Spleen (tissue), 11 donors: ENCODE results near the gene LAMA4. TPM values are rescaled to one million over a fixed set of nuclear protein-coding genes. Genes with fewer than 3 reads are reported as not detected.

ENCODE experiments used
- DNase-seq: peaks from one replicate; pipeline ENCODE4 v3.0.0-alpha.2; 2020
- H3K27ac ChIP-seq, 8 donors: fragments of 200-600 bp; sonication (generic) in 7 of 8; 1 replicate in 4 of 8; 2 replicates in 4 of 8; pipeline versions ENCODE4 v1.5.0 to v1.8.0; 2016 to 2021; ENCODE audit warnings: inconsistent platforms in 4 of 8, mild to moderate bottlenecking in 4 of 8, moderate library complexity in 1 of 8
- H3K27me3 ChIP-seq, 7 donors: fragments of 200-600 bp; sonication (generic) in 6 of 7; replicated peaks in 1 of 7; 1 replicate in 4 of 7; 2 replicates in 3 of 7; pipeline versions ENCODE4 v1.5.0 to v1.8.0; 2016 to 2021; ENCODE audit warnings: inconsistent platforms in 3 of 7, mild to moderate bottlenecking in 1 of 7
- H3K36me3 ChIP-seq, 6 donors: fragments of 200-600 bp; sonication (generic) in 5 of 6; 1 replicate in 4 of 6; 2 replicates in 2 of 6; pipeline versions ENCODE4 v1.5.0 to v1.8.0; 2016 to 2021; ENCODE audit warnings: inconsistent platforms in 2 of 6
- H3K4me1 ChIP-seq, 6 donors: fragments of 200-600 bp; sonication (generic) in 5 of 6; 1 replicate in 3 of 6; 2 replicates in 3 of 6; pipeline versions ENCODE4 v1.5.0 to v1.8.0; 2016 to 2021; ENCODE audit warnings: inconsistent platforms in 3 of 6
- H3K4me3 ChIP-seq, 8 donors: fragments of 200-600 bp; sonication (generic) in 7 of 8; 1 replicate in 4 of 8; 2 replicates in 4 of 8; pipeline versions ENCODE4 v1.5.0 to v1.8.0; 2016 to 2021; ENCODE audit warnings: inconsistent platforms in 4 of 8, mild to moderate bottlenecking in 4 of 8, moderate library complexity in 2 of 8
- H3K9me3 ChIP-seq, 8 donors: fragments of 200-600 bp; sonication (generic) in 7 of 8; 1 replicate in 4 of 8; 2 replicates in 4 of 8; pipeline versions ENCODE4 v1.5.0 to v1.8.0; 2016 to 2021; ENCODE audit warnings: inconsistent platforms in 4 of 8
- POLR2A ChIP-seq, 3 donors: fragments of 450-650 bp; IDR thresholded peaks; one replicate each; pipeline ENCODE4 v1.5.1; 2017; ENCODE audit warnings: antibody characterized with exemption in 3 of 3, mild to moderate bottlenecking in 1 of 3
- POLR2AphosphoS5 ChIP-seq, 3 donors: sonication (generic); formaldehyde crosslinking; IDR thresholded peaks; one replicate each; pipeline ENCODE4 v1.5.1; 2017; ENCODE audit warnings: antibody characterized with exemption in 3 of 3
- WGBS, 5 donors: extraction: QIAGEN DNeasy Blood & Tissue Kit in 3 of 5; methylation state at CpG; one replicate each; pipeline versions ENCODE4 v1.1.5 to v1.1.7; 2013 to 2018; 5-methylcytosine and 5-hydroxymethylcytosine counted together
- intact Hi-C: fragments of 100-400 bp; cut with DNase I; formaldehyde crosslinking; loops from one replicate; pipeline ENCODE4 v1.15.0; 2023; ENCODE audit warnings: low total_unique reads
- polyA plus RNA-seq, 3 donors: library from polyadenylated mRNA; stranded (reverse); fragments of 200-250 nt; gene quantifications; one replicate each; pipeline ENCODE4 v1.2.1, GENCODE V29; 2013
- total RNA-seq, 7 donors: library from RNA; depleted of rRNA in 3 of 7; stranded (reverse); fragments of >200 nt in 3 of 7; fragmentation: NEBNext Ultra II Directional in 4 of 7; extraction: Animal tissue kit (Norgen Biotek cat#: 25700) in 4 of 7; gene quantifications; one replicate each; pipeline versions ENCODE4 v1.1.0 to v1.2.1, GENCODE V29; 2016 to 2021
- TF ChIP-seq, protein P1 (sequence below), 11 experiments: fragments of 200-600 bp in 7 of 11; fragments of 450-650 bp in 4 of 11; sonication (generic) in 4 of 11; IDR thresholded peaks in 8 of 11; conservative IDR thresholded peaks in 3 of 11; 1 replicate in 7 of 11; 2 replicates in 4 of 11; pipeline versions ENCODE4 v1.4.0 to v1.8.0; 2016 to 2021; ENCODE audit warnings: antibody characterized with exemption in 11 of 11, inconsistent platforms in 4 of 11, mild to moderate bottlenecking in 1 of 11
- donor health status: healthy with polysubstance abuse.
- donor health status: DM: no; HTN: no; CAD: no; lungs with moderate emphysema.
- donor health status: DM: no; HTN: no; CAD: no.
- donor health status: Bipolar disorder and iron deficiency.
- donor health status: healthy.
- donor health status: DM: no; HTN: no; CAD: no.
- donor health status: DM: yes; HTN: yes; CAD: no.

LAMA4 gene
- total and polyA plus RNA-seq, 10 donors: 0.76 to 3.7 (median 2.5) TPM

DNA sequence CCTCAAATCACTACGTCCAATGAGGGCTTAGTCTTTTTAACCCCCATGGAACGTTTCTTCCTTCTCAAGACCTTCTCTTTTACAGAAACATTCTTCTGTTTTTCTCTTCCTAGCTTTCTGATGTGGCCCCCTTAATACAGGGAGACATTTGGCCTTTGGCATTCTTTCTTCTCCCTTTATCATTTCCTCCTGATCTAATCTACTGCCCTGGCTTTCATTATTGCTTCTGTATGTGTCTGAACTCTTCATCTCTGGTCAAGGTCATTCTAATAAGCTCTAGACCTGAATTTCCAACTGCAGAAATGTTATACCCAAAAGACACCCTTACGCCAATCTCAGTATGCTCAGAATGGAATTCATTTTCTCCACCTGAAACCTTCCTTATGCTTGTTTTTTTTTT, 18.4 kb upstream of the LAMA4 start:
- H3K4me3 ChIP-seq: no peak overlapping the region
- no peaks in the 10 kb centered on the region for H3K4me1 ChIP-seq
- H3K36me3 ChIP-seq: no peaks in the 10 kb centered on the region
- DNase-seq: no peak
- peaks cover 0 to 33% (median 0%) of the 10 kb centered on the region in 7 donors for H3K27me3 ChIP-seq
- 75 to 86% (median 81%) methylated on average over 3 of the region's 3 CpGs for WGBS, 5 donors
- no peak overlapping the region for H3K27ac ChIP-seq
- TF ChIP-seq POLR2AphosphoS5 (IDR thresholded peaks at IDR 0.05) (no peak), POLR2A (IDR thresholded peaks at IDR 0.05) (no peak)
- TF ChIP-seq, protein P1, sequence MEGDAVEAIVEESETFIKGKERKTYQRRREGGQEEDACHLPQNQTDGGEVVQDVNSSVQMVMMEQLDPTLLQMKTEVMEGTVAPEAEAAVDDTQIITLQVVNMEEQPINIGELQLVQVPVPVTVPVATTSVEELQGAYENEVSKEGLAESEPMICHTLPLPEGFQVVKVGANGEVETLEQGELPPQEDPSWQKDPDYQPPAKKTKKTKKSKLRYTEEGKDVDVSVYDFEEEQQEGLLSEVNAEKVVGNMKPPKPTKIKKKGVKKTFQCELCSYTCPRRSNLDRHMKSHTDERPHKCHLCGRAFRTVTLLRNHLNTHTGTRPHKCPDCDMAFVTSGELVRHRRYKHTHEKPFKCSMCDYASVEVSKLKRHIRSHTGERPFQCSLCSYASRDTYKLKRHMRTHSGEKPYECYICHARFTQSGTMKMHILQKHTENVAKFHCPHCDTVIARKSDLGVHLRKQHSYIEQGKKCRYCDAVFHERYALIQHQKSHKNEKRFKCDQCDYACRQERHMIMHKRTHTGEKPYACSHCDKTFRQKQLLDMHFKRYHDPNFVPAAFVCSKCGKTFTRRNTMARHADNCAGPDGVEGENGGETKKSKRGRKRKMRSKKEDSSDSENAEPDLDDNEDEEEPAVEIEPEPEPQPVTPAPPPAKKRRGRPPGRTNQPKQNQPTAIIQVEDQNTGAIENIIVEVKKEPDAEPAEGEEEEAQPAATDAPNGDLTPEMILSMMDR (IDR thresholded peaks at IDR 0.05 in 8 of 11, conservative IDR thresholded peaks at IDR 0.05 in 3 of 11): no peak
- H3K9me3 ChIP-seq: no peaks in the 10 kb centered on the region
- intact Hi-C loops: no loop called here

DNA sequence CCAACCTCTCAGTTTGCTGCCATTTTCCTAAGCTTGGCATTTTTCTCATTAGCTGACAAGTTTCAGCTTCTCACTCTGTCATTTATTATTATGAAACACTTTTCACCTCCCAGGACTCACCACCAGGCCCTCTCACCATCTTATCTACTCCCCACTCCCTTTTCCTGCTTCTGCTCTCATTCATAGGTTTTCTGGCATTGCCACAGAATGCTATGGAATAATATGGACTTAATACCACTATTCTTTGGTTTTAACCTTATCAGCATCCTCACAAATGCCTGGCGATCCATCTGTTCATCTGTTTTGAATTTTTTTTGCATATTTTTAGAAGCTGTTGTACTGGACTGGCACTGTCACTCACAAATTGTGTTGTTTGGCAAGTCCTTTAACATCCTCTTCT, 16.4 kb upstream of the LAMA4 start:
- 85 to 97% (median 94%) methylated on average over 1 of the region's 1 CpG for WGBS, 5 donors
- no peak for TF ChIP-seq POLR2A (IDR thresholded peaks at IDR 0.05)
- TF ChIP-seq, protein P1 (IDR thresholded peaks at IDR 0.05 in 8 of 11, conservative IDR thresholded peaks at IDR 0.05 in 3 of 11): no peak
- TF ChIP-seq POLR2AphosphoS5 (IDR thresholded peaks at IDR 0.05): no peak
- no peak overlapping the region for H3K27ac ChIP-seq

DNA sequence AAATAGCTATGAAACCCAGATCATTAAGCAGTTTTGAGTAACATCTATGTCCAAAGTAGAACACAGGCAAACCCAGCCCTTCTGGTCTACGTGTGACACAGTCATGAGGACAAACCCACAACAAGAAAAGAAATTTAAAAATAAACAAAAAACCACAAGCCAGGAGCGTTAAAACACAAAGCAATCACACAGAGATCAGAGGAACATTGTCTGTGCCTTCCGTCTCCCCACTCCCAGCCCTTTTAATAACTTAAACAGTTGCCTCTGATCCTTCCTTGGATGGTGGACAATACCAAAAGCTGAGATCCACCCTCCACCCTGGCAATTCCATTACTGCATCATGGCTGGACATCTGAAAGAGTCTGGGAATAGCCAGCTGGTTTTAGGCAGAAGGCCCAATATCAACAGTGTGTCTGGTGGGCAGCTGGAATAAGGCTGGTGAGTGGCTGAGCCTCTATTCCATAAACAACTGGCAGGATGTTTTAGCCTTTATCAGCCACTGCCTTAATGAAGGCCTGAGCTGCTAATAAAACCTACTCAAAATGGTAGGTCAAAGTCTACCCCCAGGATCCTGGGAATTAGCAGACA, 15.7 kb upstream of the LAMA4 start:
- Histone ChIP-seq H3K27ac (no peak overlapping the region), H3K27me3 (peaks cover 0 to 11% (median 0%) of the 10 kb centered on the region in 7 donors), H3K4me1 (no peaks in the 10 kb centered on the region), H3K9me3 (no peaks in the 10 kb centered on the region), H3K36me3 (no peaks in the 10 kb centered on the region), H3K4me3 (no peak overlapping the region)
- 66 to 77% (median 72%) methylated on average over 3 of the region's 3 CpGs for WGBS, 5 donors
- intact Hi-C loops: no loop called here
- no peak for DNase-seq
- TF ChIP-seq, protein P1 (IDR thresholded peaks at IDR 0.05 in 8 of 11, conservative IDR thresholded peaks at IDR 0.05 in 3 of 11): no peak
- TF ChIP-seq POLR2AphosphoS5 (IDR thresholded peaks at IDR 0.05) (no peak), POLR2A (IDR thresholded peaks at IDR 0.05) (no peak)

More for the DNA sequence above, 16.4 kb upstream of the LAMA4 start:
- Histone ChIP-seq H3K4me1 (no peaks in the 10 kb centered on the region), H3K4me3 (no peak overlapping the region), H3K27me3 (peaks cover 0 to 18% (median 0%) of the 10 kb centered on the region in 7 donors), H3K9me3 (no peaks in the 10 kb centered on the region), H3K36me3 (no peaks in the 10 kb centered on the region)
- no peak for DNase-seq
- intact Hi-C loops: no loop called here

DNA sequence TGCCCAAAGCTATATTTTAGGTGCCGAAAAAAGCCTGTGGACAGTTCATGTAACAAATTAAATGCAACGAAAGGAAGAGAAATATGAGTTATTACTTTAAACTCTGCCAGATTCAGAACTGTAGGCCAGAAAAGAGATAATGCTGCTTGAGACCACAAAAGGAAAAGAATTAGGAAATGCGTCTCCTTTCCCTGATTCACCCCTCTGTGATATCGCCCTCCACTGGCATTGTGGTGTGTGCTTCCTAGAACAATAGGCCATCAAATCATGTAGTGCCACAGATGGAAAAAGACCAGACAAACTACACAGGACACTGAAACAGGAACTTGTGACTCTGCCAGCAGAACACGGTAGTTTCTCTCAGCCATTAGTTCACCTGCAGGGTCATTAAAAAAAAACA, 14.7 kb upstream of the LAMA4 start:
- no peak for TF ChIP-seq POLR2AphosphoS5 (IDR thresholded peaks at IDR 0.05)
- no peak for TF ChIP-seq POLR2A (IDR thresholded peaks at IDR 0.05)
- TF ChIP-seq, protein P1 (IDR thresholded peaks at IDR 0.05 in 8 of 11, conservative IDR thresholded peaks at IDR 0.05 in 3 of 11): no peak
- 52 to 75% (median 63%) methylated on average over 5 of the region's 5 CpGs for WGBS, 5 donors
- Histone ChIP-seq H3K27ac (no peak overlapping the region), H3K36me3 (no peaks in the 10 kb centered on the region), H3K27me3 (peaks cover 0 to 10% (median 0%) of the 10 kb centered on the region in 7 donors), H3K4me3 (no peak overlapping the region), H3K4me1 (no peaks in the 10 kb centered on the region), H3K9me3 (no peaks in the 10 kb centered on the region)
- no peak for DNase-seq
- intact Hi-C loops: no loop called here
